IPS-18c (cell line): ENCODE measurements around the gene FJX1.
A peak's percentile ranks its signal among the peaks of the same experiment; 100 is the strongest.

Source experiments
- H3K4me3 ChIP-seq: 2 replicates; pipeline ENCODE4 v1.7.0; 2013; ENCODE audit warnings: low read depth, mild to moderate bottlenecking, low read length, moderate library complexity; ENCODE audit not compliant: insufficient read depth
- H3K9me3 ChIP-seq: one replicate; pipeline ENCODE4 v1.6.1; 2013; ENCODE audit warnings: mild to moderate bottlenecking, low read length, moderate library complexity; ENCODE audit not compliant: control insufficient read depth, insufficient read depth

Gene FJX1

GRCh38 chr11:35617687-35618496, at the start of gene FJX1:
FJX1 (plus strand) TSS chr11:35618460; CDS start chr11:35618637, 177 bp downstream.
- Histone ChIP-seq H3K9me3 (no peaks in the 10 kb centered on the region), H3K4me3 (peak within 1 kb of the TSS; percentile 46)

- H3K4me3 ChIP-seq: no peak overlapping the region
- H3K9me3 ChIP-seq: no peaks in the 10 kb centered on the region
Measured at GRCh38 chr11:35571696-35572095, 46.6 kb upstream of the FJX1 start.

GRCh38 chr11:35579557-35580396, 38.5 kb upstream of the FJX1 start:
- Histone ChIP-seq H3K4me3 (no peak overlapping the region), H3K9me3 (no peaks in the 10 kb centered on the region)

- no peaks in the 10 kb centered on the region for H3K9me3 ChIP-seq
- no peak overlapping the region for H3K4me3 ChIP-seq
Measured at GRCh38 chr11:35580397-35580781, 37.9 kb upstream of the FJX1 start.

- no peak overlapping the region for H3K4me3 ChIP-seq
Measured at GRCh38 chr11:35582033-35582432, 36.2 kb upstream of the FJX1 start.

GRCh38 chr11:35583126-35583525, 35.1 kb upstream of the FJX1 start:
- Histone ChIP-seq H3K9me3 (no peaks in the 10 kb centered on the region), H3K4me3 (no peak overlapping the region)

More at GRCh38 chr11:35582033-35582432, 36.2 kb upstream of the FJX1 start:
- no peaks in the 10 kb centered on the region for H3K9me3 ChIP-seq

- no peak overlapping the region for H3K4me3 ChIP-seq
- no peaks in the 10 kb centered on the region for H3K9me3 ChIP-seq
Measured at GRCh38 chr11:35583843-35584242, 34.4 kb upstream of the FJX1 start.

- Histone ChIP-seq H3K4me3 (no peak overlapping the region), H3K9me3 (no peaks in the 10 kb centered on the region)
Measured at GRCh38 chr11:35584321-35584720, 33.9 kb upstream of the FJX1 start.

- H3K4me3 ChIP-seq: no peak overlapping the region
- H3K9me3 ChIP-seq: no peaks in the 10 kb centered on the region
Measured at GRCh38 chr11:35585416-35585815, 32.8 kb upstream of the FJX1 start.

- no peak overlapping the region for H3K4me3 ChIP-seq
Measured at GRCh38 chr11:35586222-35586621, 32.0 kb upstream of the FJX1 start.

GRCh38 chr11:35587972-35588371, 30.3 kb upstream of the FJX1 start:
- Histone ChIP-seq H3K9me3 (no peaks in the 10 kb centered on the region), H3K4me3 (no peak overlapping the region)

More at GRCh38 chr11:35586222-35586621, 32.0 kb upstream of the FJX1 start:
- H3K9me3 ChIP-seq: no peaks in the 10 kb centered on the region

GRCh38 chr11:35588627-35589026, 29.6 kb upstream of the FJX1 start:
- Histone ChIP-seq H3K9me3 (no peaks in the 10 kb centered on the region), H3K4me3 (no peak overlapping the region)

- Histone ChIP-seq H3K4me3 (no peak overlapping the region), H3K9me3 (no peaks in the 10 kb centered on the region)
Measured at GRCh38 chr11:35589281-35589680, 29.0 kb upstream of the FJX1 start.

GRCh38 chr11:35590412-35590811, 27.8 kb upstream of the FJX1 start:
- no peak overlapping the region for H3K4me3 ChIP-seq
- H3K9me3 ChIP-seq: no peaks in the 10 kb centered on the region

GRCh38 chr11:35593143-35593542, 25.1 kb upstream of the FJX1 start:
- H3K9me3 ChIP-seq: no peaks in the 10 kb centered on the region
- H3K4me3 ChIP-seq: no peak overlapping the region

GRCh38 chr11:35594680-35595079, 23.6 kb upstream of the FJX1 start:
- H3K4me3 ChIP-seq: no peak overlapping the region
- no peaks in the 10 kb centered on the region for H3K9me3 ChIP-seq

- no peaks in the 10 kb centered on the region for H3K9me3 ChIP-seq
Measured at GRCh38 chr11:35598254-35599125, 19.8 kb upstream of the FJX1 start.

More at GRCh38 chr11:35598254-35599125, 19.8 kb upstream of the FJX1 start:
- H3K4me3 ChIP-seq: no peak overlapping the region
